ENCODE results near the gene FAM171A2.
"Not testable (repeated sequence)": the region's sequence is repeated elsewhere in the genome, so short reads cannot be mapped to it uniquely, and the experiment has no call there.

FAM171A2 gene

GRCh38 chr17:44367231-44367979 is 3.8 kb upstream of the FAM171A2 start:
- peaks cover 15% of the 10 kb centered on the region for H3K4me1 ChIP-seq (ENCODE audit: control insufficient read depth, low read length)
- peaks cover 37% of the 10 kb centered on the region for H3K27me3 ChIP-seq (ENCODE audit: control insufficient read depth, low read length)
- H3K4me3 ChIP-seq (ENCODE audit: low read length): no peak overlapping the region
- no peak for TF ChIP-seq EZH2phosphoT487 (IDR thresholded peaks at IDR 0.05; ENCODE audit: borderline replicate concordance, low read length)
- TF ChIP-seq, protein P1, sequence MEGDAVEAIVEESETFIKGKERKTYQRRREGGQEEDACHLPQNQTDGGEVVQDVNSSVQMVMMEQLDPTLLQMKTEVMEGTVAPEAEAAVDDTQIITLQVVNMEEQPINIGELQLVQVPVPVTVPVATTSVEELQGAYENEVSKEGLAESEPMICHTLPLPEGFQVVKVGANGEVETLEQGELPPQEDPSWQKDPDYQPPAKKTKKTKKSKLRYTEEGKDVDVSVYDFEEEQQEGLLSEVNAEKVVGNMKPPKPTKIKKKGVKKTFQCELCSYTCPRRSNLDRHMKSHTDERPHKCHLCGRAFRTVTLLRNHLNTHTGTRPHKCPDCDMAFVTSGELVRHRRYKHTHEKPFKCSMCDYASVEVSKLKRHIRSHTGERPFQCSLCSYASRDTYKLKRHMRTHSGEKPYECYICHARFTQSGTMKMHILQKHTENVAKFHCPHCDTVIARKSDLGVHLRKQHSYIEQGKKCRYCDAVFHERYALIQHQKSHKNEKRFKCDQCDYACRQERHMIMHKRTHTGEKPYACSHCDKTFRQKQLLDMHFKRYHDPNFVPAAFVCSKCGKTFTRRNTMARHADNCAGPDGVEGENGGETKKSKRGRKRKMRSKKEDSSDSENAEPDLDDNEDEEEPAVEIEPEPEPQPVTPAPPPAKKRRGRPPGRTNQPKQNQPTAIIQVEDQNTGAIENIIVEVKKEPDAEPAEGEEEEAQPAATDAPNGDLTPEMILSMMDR (IDR thresholded peaks at IDR 0.05; ENCODE audit: low read depth, low read length, poor library complexity, severe bottlenecking): no peak
- H3K27ac ChIP-seq (ENCODE audit: low read depth, low read length): no peak overlapping the region
- no peak overlapping the region for H3K4me2 ChIP-seq (ENCODE audit: low read length)
- no peaks in the 10 kb centered on the region for H3K79me2 ChIP-seq (ENCODE audit: control insufficient read depth, low read length)
- H3F3A ChIP-seq (ENCODE audit: control insufficient read depth, insufficient read depth): no peaks in the 10 kb centered on the region
- no peaks in the 10 kb centered on the region for H4K20me1 ChIP-seq (ENCODE audit: control insufficient read depth, insufficient read depth, low read depth, low read length)
- H3K9me3 ChIP-seq (ENCODE audit: control insufficient read depth, insufficient read depth, low read length): no peaks in the 10 kb centered on the region
- no peaks in the 10 kb centered on the region for H3K9me2 ChIP-seq (replicated peaks; ENCODE audit: control insufficient read depth, low read length)
- H3K36me3 ChIP-seq (ENCODE audit: control insufficient read depth, low read length): no peaks in the 10 kb centered on the region

- H3K79me2 ChIP-seq (ENCODE audit: control insufficient read depth, low read length); H4K20me1 ChIP-seq (ENCODE audit: control insufficient read depth, insufficient read depth, low read depth, low read length); H3K27ac ChIP-seq (ENCODE audit: low read depth, low read length); H3K36me3 ChIP-seq (ENCODE audit: control insufficient read depth, low read length); H3K9me3 ChIP-seq (ENCODE audit: control insufficient read depth, insufficient read depth, low read length); H3K4me3 ChIP-seq (ENCODE audit: low read length); H3K4me2 ChIP-seq (ENCODE audit: low read length); H3F3A ChIP-seq (ENCODE audit: control insufficient read depth, insufficient read depth); H3K9me2 ChIP-seq (replicated peaks; ENCODE audit: control insufficient read depth, low read length): not testable (repeated sequence)
- H3K27me3 ChIP-seq (ENCODE audit: control insufficient read depth, low read length): peaks cover 40% of the 10 kb centered on the region
- H3K4me1 ChIP-seq (ENCODE audit: control insufficient read depth, low read length): peaks cover 39% of the 10 kb centered on the region
Measured at GRCh38 chr17:44365051-44365450, 1.4 kb upstream of the FAM171A2 start.

- H4K20me1 ChIP-seq (ENCODE audit: control insufficient read depth, insufficient read depth, low read depth, low read length): no peaks in the 10 kb centered on the region
- H3K9me3 ChIP-seq (ENCODE audit: control insufficient read depth, insufficient read depth, low read length): no peaks in the 10 kb centered on the region
- H3K4me3 ChIP-seq (ENCODE audit: low read length): peak overlapping the region; percentile 80
- no peak overlapping the region for H3K27ac ChIP-seq (ENCODE audit: low read depth, low read length)
- no peaks in the 10 kb centered on the region for H3F3A ChIP-seq (ENCODE audit: control insufficient read depth, insufficient read depth)
- H3K79me2 ChIP-seq (ENCODE audit: control insufficient read depth, low read length): no peaks in the 10 kb centered on the region
- no peaks in the 10 kb centered on the region for H3K9me2 ChIP-seq (replicated peaks; ENCODE audit: control insufficient read depth, low read length)
- peaks cover 40% of the 10 kb centered on the region for H3K27me3 ChIP-seq (ENCODE audit: control insufficient read depth, low read length)
- TF ChIP-seq, protein P1 (IDR thresholded peaks at IDR 0.05; ENCODE audit: low read depth, low read length, poor library complexity, severe bottlenecking): no peak
- no peak for TF ChIP-seq EZH2phosphoT487 (IDR thresholded peaks at IDR 0.05; ENCODE audit: borderline replicate concordance, low read length)
- peaks cover 54% of the 10 kb centered on the region for H3K4me1 ChIP-seq (ENCODE audit: control insufficient read depth, low read length)
- peak overlapping the region; percentile 95 for H3K4me2 ChIP-seq (ENCODE audit: low read length)
- H3K36me3 ChIP-seq (ENCODE audit: control insufficient read depth, low read length): no peaks in the 10 kb centered on the region
Measured at GRCh38 chr17:44362949-44363612, 572 bp downstream of the FAM171A2 start.

GRCh38 chr17:44362459-44362948 is 1.1 kb downstream of the FAM171A2 start:
- Histone ChIP-seq H3K79me2 (ENCODE audit: control insufficient read depth, low read length) (no peaks in the 10 kb centered on the region), H3K4me2 (ENCODE audit: low read length) (peak overlapping the region; percentile 95), H3K36me3 (ENCODE audit: control insufficient read depth, low read length) (no peaks in the 10 kb centered on the region), H3F3A (ENCODE audit: control insufficient read depth, insufficient read depth) (no peaks in the 10 kb centered on the region), H3K27me3 (ENCODE audit: control insufficient read depth, low read length) (peaks cover 38% of the 10 kb centered on the region), H3K9me2 (replicated peaks; ENCODE audit: control insufficient read depth, low read length) (no peaks in the 10 kb centered on the region), H3K4me3 (ENCODE audit: low read length) (peak overlapping the region; percentile 80), H4K20me1 (ENCODE audit: control insufficient read depth, insufficient read depth, low read depth, low read length) (no peaks in the 10 kb centered on the region), H3K27ac (ENCODE audit: low read depth, low read length) (no peak overlapping the region), H3K4me1 (ENCODE audit: control insufficient read depth, low read length) (peaks cover 54% of the 10 kb centered on the region), H3K9me3 (ENCODE audit: control insufficient read depth, insufficient read depth, low read length) (no peaks in the 10 kb centered on the region)
- TF ChIP-seq, protein P1 (IDR thresholded peaks at IDR 0.05; ENCODE audit: low read depth, low read length, poor library complexity, severe bottlenecking): no peak
- no peak for TF ChIP-seq EZH2phosphoT487 (IDR thresholded peaks at IDR 0.05; ENCODE audit: borderline replicate concordance, low read length)
